H1 (cell line): ENCODE results near the gene KIFC1. TPM values are rescaled to one million over a fixed set of nuclear protein-coding genes. Genes with fewer than 3 reads are reported as not detected.

ENCODE experiments used
- CTCF ChIA-PET: fragments of 300-600 bp; sonication (Branson Sonifier 250); formaldehyde crosslinking; loops from one replicate; lab custom pipeline; 2021; ENCODE audit not compliant: partially characterized antibody; lab: Charles Lee
- POLR2A ChIA-PET: fragments of 300-600 bp; sonication (Branson Sonifier 250); formaldehyde crosslinking; loops from one replicate; lab custom pipeline; 2021; ENCODE audit warnings: inconsistent platforms; ENCODE audit not compliant: partially characterized antibody; lab: Charles Lee
- DNase-seq, 2 experiments: peaks; one replicate each; pipeline versions ENCODE4 v3.0.0 to v3.0.0-alpha.2; 2010 to 2022; ENCODE audit warnings: low spot score in 2 of 2, low read depth in 1 of 2, mixed read lengths in 1 of 2
- FAIRE-seq: peaks from 2 replicates; lab custom pipeline; 2011; peaks lifted over from hg19 to GRCh38; lab: Jason Lieb, UNC
- H2AFZ ChIP-seq: 2 replicates; pipeline ENCODE4 v1.8.1; 2012; ENCODE audit warnings: low read length, inconsistent platforms
- H2AK5ac ChIP-seq: 2 replicates; pipeline ENCODE4 v1.6.1; 2013; ENCODE audit warnings: low read depth, low read length
- H2BK120ac ChIP-seq: replicated peaks from 2 replicates; pipeline ENCODE3; 2013; ENCODE audit warnings: low read depth, low read length, inconsistent platforms
- H2BK12ac ChIP-seq: 2 replicates; pipeline ENCODE4 v1.6.1; 2013; ENCODE audit warnings: low read depth, low read length
- H2BK15ac ChIP-seq: 2 replicates; pipeline ENCODE4 v1.6.1; 2013; ENCODE audit warnings: low read length
- H2BK20ac ChIP-seq: 2 replicates; pipeline ENCODE4 v1.6.1; 2013; ENCODE audit warnings: low read length
- H2BK5ac ChIP-seq: 2 replicates; pipeline ENCODE4 v1.6.1; 2013; ENCODE audit warnings: low read depth, low read length
- H3K14ac ChIP-seq: 2 replicates; pipeline ENCODE4 v1.6.1; 2013; ENCODE audit warnings: inconsistent platforms; ENCODE audit not compliant: insufficient read length
- H3K18ac ChIP-seq: 2 replicates; pipeline ENCODE4 v1.6.1; 2013; ENCODE audit warnings: low read length; ENCODE audit errors: extremely low read depth
- H3K23ac ChIP-seq: 2 replicates; pipeline ENCODE4 v1.6.1; 2013; ENCODE audit warnings: inconsistent platforms; ENCODE audit not compliant: insufficient read length
- H3K23me2 ChIP-seq: 2 replicates; pipeline ENCODE4 v1.6.1; 2013; ENCODE audit warnings: low read depth, low read length
- H3K27ac ChIP-seq: 2 replicates; pipeline ENCODE4 v1.6.1; 2011; ENCODE audit warnings: low read depth, low read length, inconsistent platforms
- H3K27me3 ChIP-seq, 4 experiments: replicated peaks in 1 of 4; 1 replicate in 1 of 4; 2 replicates in 3 of 4; pipeline versions ENCODE4 v1.6.1 to v1.8.1; 2011 to 2013; ENCODE audit warnings: low read length in 3 of 4, mild to moderate bottlenecking in 3 of 4, inconsistent platforms in 2 of 4, mixed read lengths in 2 of 4, moderate library complexity in 1 of 4; ENCODE audit not compliant: control insufficient read depth in 3 of 4, insufficient read depth in 3 of 4; ENCODE audit errors: extremely low read depth in 1 of 4
- H3K36me3 ChIP-seq, 4 experiments: 2 replicates each; pipeline versions ENCODE4 v1.6.1 to v1.8.1; 2011 to 2013; ENCODE audit warnings: mild to moderate bottlenecking in 4 of 4, low read length in 3 of 4, moderate library complexity in 2 of 4, control low read depth in 1 of 4, inconsistent platforms in 1 of 4; ENCODE audit not compliant: insufficient read depth in 4 of 4, control insufficient read depth in 2 of 4
- H3K4ac ChIP-seq: replicated peaks from 2 replicates; pipeline ENCODE3; 2013; ENCODE audit warnings: low read length, low read depth, mixed read lengths, inconsistent platforms; ENCODE audit not compliant: insufficient read length
- H3K4me1 ChIP-seq, 4 experiments: replicated peaks in 1 of 4; 1 replicate in 1 of 4; 2 replicates in 3 of 4; pipeline versions ENCODE4 v1.6.1 to v1.8.1; 2011 to 2013; ENCODE audit warnings: low read length in 3 of 4, inconsistent platforms in 2 of 4, mixed read lengths in 1 of 4; ENCODE audit not compliant: insufficient read depth in 4 of 4, control insufficient read depth in 3 of 4
- H3K4me2 ChIP-seq, 2 experiments: 2 replicates each; pipeline versions ENCODE4 v1.6.1 to v1.8.1; 2011 to 2013; ENCODE audit warnings: low read depth in 2 of 2, low read length in 2 of 2, control low read depth in 1 of 2, inconsistent platforms in 1 of 2, mild to moderate bottlenecking in 1 of 2; ENCODE audit not compliant: insufficient read depth in 1 of 2
- H3K4me3 ChIP-seq, 4 experiments: fragments of 200-600, 300-600 bp in 1 of 4; sonication (generic), shearing (Covaris generic), sonication (Bioruptor Twin) in 1 of 4; 2 replicates each; pipeline versions ENCODE4 v1.5.1 to v1.8.1; 2011 to 2016; ENCODE audit warnings: low read length in 4 of 4, low read depth in 3 of 4, control low read depth in 2 of 4, inconsistent platforms in 2 of 4, mild to moderate bottlenecking in 2 of 4, mixed read lengths in 1 of 4, moderate library complexity in 1 of 4; ENCODE audit not compliant: insufficient read depth in 2 of 4; ENCODE audit errors: extremely low read depth in 1 of 4
- H3K56ac ChIP-seq: replicated peaks from 2 replicates; pipeline ENCODE3; 2013; ENCODE audit warnings: low read depth, mild to moderate bottlenecking, mixed read lengths, low read length, inconsistent platforms; ENCODE audit not compliant: insufficient read length
- H3K79me1 ChIP-seq: 2 replicates; pipeline ENCODE4 v1.6.1; 2013; ENCODE audit warnings: low read depth, low read length, control low read depth
- H3K79me2 ChIP-seq, 2 experiments: 2 replicates each; pipeline versions ENCODE4 v1.6.1 to v1.8.1; 2012 to 2013; ENCODE audit warnings: low read length in 2 of 2, mild to moderate bottlenecking in 2 of 2, inconsistent platforms in 1 of 2; ENCODE audit not compliant: insufficient read depth in 2 of 2, control insufficient read depth in 1 of 2
- H3K9ac ChIP-seq, 4 experiments: replicated peaks in 1 of 4; 1 replicate in 1 of 4; 2 replicates in 3 of 4; pipeline versions ENCODE4 v1.6.1 to v1.8.1; 2011 to 2013; ENCODE audit warnings: low read depth in 3 of 4, low read length in 3 of 4, control low read depth in 2 of 4, mild to moderate bottlenecking in 2 of 4, moderate library complexity in 2 of 4, inconsistent platforms in 1 of 4; ENCODE audit errors: extremely low read depth in 1 of 4
- H3K9me3 ChIP-seq, 2 experiments: 2 replicates each; pipeline versions ENCODE4 v1.6.1 to v1.8.1; 2012 to 2013; ENCODE audit warnings: mild to moderate bottlenecking in 2 of 2, moderate library complexity in 2 of 2, control low read depth in 1 of 2, inconsistent platforms in 1 of 2, low read depth in 1 of 2, low read length in 1 of 2, mixed read lengths in 1 of 2; ENCODE audit not compliant: insufficient read depth in 2 of 2
- H4K20me1 ChIP-seq, 2 experiments: replicated peaks in 1 of 2; 2 replicates each; pipeline versions ENCODE3 to v1.8.1; 2011 to 2013; ENCODE audit warnings: inconsistent platforms in 2 of 2, low read length in 2 of 2, mild to moderate bottlenecking in 1 of 2; ENCODE audit not compliant: insufficient read depth in 2 of 2, control insufficient read depth in 1 of 2
- H4K5ac ChIP-seq: 2 replicates; pipeline ENCODE4 v1.6.1; 2013; ENCODE audit warnings: low read length, low read depth, mixed read lengths, inconsistent platforms; ENCODE audit not compliant: insufficient read length
- H4K8ac ChIP-seq: 2 replicates; pipeline ENCODE4 v1.8.0; 2013; ENCODE audit warnings: mild to moderate bottlenecking, moderate library complexity, low read length, inconsistent platforms; ENCODE audit not compliant: insufficient read depth; ENCODE audit errors: extremely low read depth
- H4K91ac ChIP-seq: replicated peaks from 2 replicates; pipeline ENCODE3; 2013; ENCODE audit warnings: low read length, mixed read lengths, inconsistent platforms; ENCODE audit not compliant: insufficient read length
- CBX5 ChIP-seq: fragments of 300-800, 300-1000 bp; sonication (generic); IDR thresholded peaks from 2 replicates; pipeline ENCODE4 v1.7.1; 2016; ENCODE audit warnings: antibody characterized with exemption, low read length, low read depth
- CTBP2 ChIP-seq: IDR thresholded peaks from 2 replicates; pipeline ENCODE4 v1.7.0; 2011; ENCODE audit warnings: borderline replicate concordance, mild to moderate bottlenecking, moderate library complexity, mixed read lengths, low read length; ENCODE audit not compliant: insufficient read depth, insufficient read length
- EP300 ChIP-seq, 2 experiments: IDR thresholded peaks; 1 replicate in 1 of 2; 2 replicates in 1 of 2; pipeline ENCODE4 v1.6.1; 2011 to 2012; ENCODE audit warnings: low read depth in 2 of 2, low read length in 2 of 2, mild to moderate bottlenecking in 2 of 2, borderline replicate concordance in 1 of 2, inconsistent platforms in 1 of 2, moderate library complexity in 1 of 2
- GABPA ChIP-seq: IDR thresholded peaks from 2 replicates; pipeline ENCODE4 v1.6.1; 2011; ENCODE audit warnings: mild to moderate bottlenecking, low read length, moderate library complexity, borderline replicate concordance; ENCODE audit not compliant: insufficient read depth
- HDAC6 ChIP-seq: IDR thresholded peaks from one replicate; pipeline ENCODE4 v1.7.1; 2012; ENCODE audit warnings: low read depth, mild to moderate bottlenecking, inconsistent platforms, low read length, moderate library complexity
- KDM5A ChIP-seq: fragments of 200-600 bp; IDR thresholded peaks from 2 replicates; pipeline ENCODE4 v1.7.1; 2012; ENCODE audit warnings: mild to moderate bottlenecking, low read length, inconsistent platforms, mixed read lengths
- POLR2AphosphoS5 ChIP-seq: IDR thresholded peaks from 2 replicates; pipeline ENCODE4 v1.6.1; 2011; ENCODE audit warnings: low read depth, low read length
- RAD21 ChIP-seq, 2 experiments: IDR thresholded peaks in 1 of 2; conservative IDR thresholded peaks in 1 of 2; 2 replicates each; pipeline ENCODE4 v1.6.1; 2011; ENCODE audit warnings: low read depth in 2 of 2, low read length in 2 of 2, improper control_type of control experiment in 1 of 2, inconsistent platforms in 1 of 2, mild to moderate bottlenecking in 1 of 2, moderate library complexity in 1 of 2
- SIRT6 ChIP-seq: IDR thresholded peaks from one replicate; pipeline ENCODE4 v1.7.1; 2012; ENCODE audit warnings: low read length, inconsistent platforms
- SP2 ChIP-seq: IDR thresholded peaks from 2 replicates; pipeline ENCODE4 v1.6.1; 2012; ENCODE audit warnings: mild to moderate bottlenecking, low read length, inconsistent platforms
- SP4 ChIP-seq: IDR thresholded peaks from 2 replicates; pipeline ENCODE4 v1.6.1; 2012; ENCODE audit warnings: low read length, inconsistent platforms
- TAF1 ChIP-seq: IDR thresholded peaks from 2 replicates; pipeline ENCODE4 v1.6.1; 2011; ENCODE audit warnings: mild to moderate bottlenecking, low read depth, low read length
- TEAD4 ChIP-seq: IDR thresholded peaks from 2 replicates; pipeline ENCODE4 v1.6.1; 2012; ENCODE audit warnings: low read depth, low read length, inconsistent platforms, mixed read lengths
- YY1 ChIP-seq: IDR thresholded peaks from 2 replicates; pipeline ENCODE4 v1.6.1; 2011; ENCODE audit warnings: low read depth, mild to moderate bottlenecking, low read length
- WGBS, 2 experiments: shearing (Covaris generic) in 1 of 2; methylation state at CpG; one replicate each; pipeline versions ENCODE4 v1.1.6 to v1.1.7; 2013 to 2015; ENCODE audit warnings: low lambda C conversion rate in 2 of 2, mixed read lengths in 2 of 2, inconsistent platforms in 1 of 2, low coverage in 1 of 2, missing lambda C conversion rate in 1 of 2; ENCODE audit not compliant: insufficient replicate concordance in 2 of 2, insufficient coverage in 1 of 2, insufficient read length in 1 of 2; ENCODE audit errors: extremely low coverage in 1 of 2, missing lambda C conversion rate in 1 of 2; 5-methylcytosine and 5-hydroxymethylcytosine counted together
- polyA plus RNA-seq, 7 experiments: library from polyadenylated mRNA; depleted of rRNA in 3 of 7; stranded (reverse) in 5 of 7; unstranded in 2 of 7; fragments of >200 nt in 5 of 7; fragments of 200-250 nt in 2 of 7; gene quantifications; 1 replicate in 5 of 7; 2 replicates in 1 of 7; 4 replicates in 1 of 7; pipeline versions ENCODE4 v1.2.1 to v1.2.3, GENCODE V29; 2011 to 2013; ENCODE audit warnings: missing spikeins in 2 of 7, mixed read lengths in 2 of 7
- total RNA-seq: library from RNA; stranded (reverse); fragmentation: NEBNext Ultra II Directional; extraction: Animal tissue kit (Norgen Biotek cat#: 25700); gene quantifications from 2 replicates; pipeline ENCODE4 v1.2.1, GENCODE V29; 2021

Gene KIFC1
- total and polyA plus RNA-seq, 2 of the 8 experiments (the other 6 are each of a cell fraction or from before 2014, with no cell fraction given), result 46.6 to 64.3 TPM

DNA sequence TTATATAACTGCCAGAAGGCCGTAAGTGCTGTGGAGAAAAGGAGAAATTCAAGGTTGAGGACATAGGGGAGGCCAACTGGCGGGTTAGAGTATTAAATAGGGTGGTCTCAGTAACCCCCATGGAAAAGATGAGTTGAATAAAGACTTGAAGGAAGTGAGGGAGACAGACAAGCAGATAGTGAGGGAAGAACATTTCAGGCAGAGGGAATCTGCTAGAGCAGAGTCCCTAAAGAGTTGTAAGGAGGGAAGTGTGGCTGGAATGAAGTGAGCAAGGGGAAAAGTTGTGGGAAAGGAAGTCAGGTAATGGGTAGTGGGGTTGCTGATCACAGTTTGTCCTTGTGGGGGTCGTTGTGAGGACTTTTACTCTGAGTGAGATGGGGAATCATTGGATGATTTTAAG lies 1.4 kb downstream of the KIFC1 start:
- peaks cover 2 to 10% of the 10 kb centered on the region in 2 experiments for H4K20me1 ChIP-seq
- H3K4me2 ChIP-seq, result peak overlapping the region; percentile 83 to 95
- no peak for DNase-seq
- no peak overlapping the region for H2BK5ac ChIP-seq
- H3K36me3 ChIP-seq, result peaks cover under 1 to 5% (median 4%) of the 10 kb centered on the region in 4 experiments; a peak in 6 of 8 replicates
- H2AK5ac ChIP-seq, result no peak overlapping the region
- WGBS, 2 experiments, result 78% methylated on average over 3 of the region's 3 CpGs; no CpG with 5 or more reads in 1 of the 2 experiments
- H3K4ac ChIP-seq, result no peak overlapping the region
- no peak overlapping the region for H2BK120ac ChIP-seq
- peaks cover 0 to 6% (median 3%) of the 10 kb centered on the region in 4 experiments; a peak in 4 of 7 replicates for H3K4me1 ChIP-seq
- POLR2A ChIA-PET, result interaction anchor here (1.0 to 1.4 kb wide), 7 partner anchors 11 to 81 kb away, joined by 3 to 5 read pairs (median 4); partner anchors contain the start of gene CUTA
- no peak overlapping the region for H2BK12ac ChIP-seq
- H4K8ac ChIP-seq, result no peak overlapping the region
- peak overlapping the region; percentile 81 to 82 (median 82); a peak in 6 of 8 replicates for H3K4me3 ChIP-seq
- CTCF ChIA-PET, result no interaction called here
- no peak overlapping the region for H3K56ac ChIP-seq
- no peak overlapping the region for H4K91ac ChIP-seq
- H4K5ac ChIP-seq, result no peak overlapping the region
- peaks cover 3% of the 10 kb centered on the region for H3K79me1 ChIP-seq
- H3K79me2 ChIP-seq, result peaks cover 37 to 55% of the 10 kb centered on the region in 2 experiments
- FAIRE-seq, result no peak
- H3K23me2 ChIP-seq, result peaks cover 6% of the 10 kb centered on the region; the same call in 1 of the 2 replicates
- no peak overlapping the region for H3K23ac ChIP-seq
- no peak overlapping the region for H3K18ac ChIP-seq
- no peaks in the 10 kb centered on the region for H3K27me3 ChIP-seq
- no peak overlapping the region for H2AFZ ChIP-seq
- no peak overlapping the region for H2BK20ac ChIP-seq
- H3K9ac ChIP-seq, result 0 out of 7 replicates have a peak overlapping the region, but pooled peaks of 1 of the 4 experiments have one; percentile 49
- H2BK15ac ChIP-seq, result no peak overlapping the region
- H3K9me3 ChIP-seq, result no peaks in the 10 kb centered on the region
- no peak overlapping the region for H3K27ac ChIP-seq
- no peak overlapping the region for H3K14ac ChIP-seq
- TF ChIP-seq RAD21 (IDR thresholded peaks at IDR 0.05 in 1 of 2, conservative IDR thresholded peaks at IDR 0.05 in 1 of 2; ENCODE audit: low read depth in 2 of 2, low read length in 2 of 2) (no peak), SP2 (no peak), CBX5 (no peak), TAF1 (no peak), POLR2AphosphoS5 (no peak), GABPA (no peak), SP4 (no peak), CTBP2 (no peak), EP300 (IDR thresholded peaks at IDR 0.05; ENCODE audit: borderline replicate concordance in 1 of 2, low read depth in 2 of 2, low read length in 2 of 2) (no peak), YY1 (no peak), KDM5A (no peak), SIRT6 (no peak), HDAC6 (no peak), TEAD4 (no peak)
